ENCODE measurements around the gene TMEM201.
"Not testable (repeated sequence)": the region's sequence is repeated elsewhere in the genome, so short reads cannot be mapped to it uniquely, and the experiment has no call there.

TMEM201 gene

DNA sequence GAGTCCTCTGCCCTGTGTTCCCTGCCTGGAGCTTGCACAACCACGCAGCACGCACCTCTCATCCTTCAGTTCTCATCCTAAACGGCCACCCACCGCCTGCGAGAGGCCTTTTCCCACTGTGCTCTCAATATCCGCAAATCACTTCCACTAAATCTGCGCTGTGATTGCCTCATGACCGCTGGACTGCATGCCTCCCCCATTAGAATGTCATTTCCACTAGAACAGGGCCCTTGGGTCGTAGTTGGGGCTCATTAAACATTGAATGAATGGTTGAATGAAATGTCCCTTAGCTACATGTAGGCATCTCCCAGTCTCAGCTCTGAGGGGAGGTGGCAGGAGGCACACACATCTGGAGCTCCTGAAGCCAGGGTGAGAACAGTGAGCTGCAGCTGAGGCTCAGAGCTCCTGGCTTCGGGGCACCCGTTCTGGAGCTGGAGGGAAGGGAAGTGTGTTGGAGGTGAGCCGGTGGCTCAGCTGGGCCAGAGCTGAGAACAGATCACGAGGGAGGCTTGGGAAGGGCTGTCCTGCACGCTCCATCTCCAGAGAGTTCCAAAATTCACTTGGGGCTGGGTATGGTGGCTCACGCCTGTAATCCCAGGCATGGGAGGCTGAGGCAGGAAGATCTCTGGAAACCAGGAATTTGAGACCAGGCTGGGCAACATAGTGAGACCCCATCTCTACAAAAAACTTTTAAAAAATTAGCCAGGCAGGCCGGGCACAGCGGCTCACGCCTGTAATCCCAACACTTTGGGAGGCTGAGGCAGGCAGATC, 30.4 kb downstream of the TMEM201 start:
- DNase-seq: no peak

DNA sequence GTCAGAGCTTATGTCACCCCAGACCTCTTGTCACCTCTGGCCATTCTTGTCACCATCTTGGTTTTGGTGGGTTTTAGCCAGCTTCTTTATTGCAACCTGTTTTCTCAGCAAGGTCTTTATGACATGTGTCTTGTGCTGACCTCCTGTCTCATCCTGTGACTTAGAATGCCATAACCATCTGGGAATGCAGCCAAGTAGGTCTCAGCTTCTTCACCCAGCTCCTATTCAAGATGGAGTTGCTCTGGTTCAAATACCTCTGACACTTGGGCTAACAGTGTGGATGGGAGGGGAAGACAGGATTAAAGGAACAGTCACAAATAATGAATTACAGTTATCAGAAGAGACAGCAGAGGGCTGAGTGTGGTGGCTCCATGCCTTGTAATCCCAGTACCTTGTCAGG, 32.3 kb downstream of the TMEM201 start:
- DNase-seq: no peak

DNA sequence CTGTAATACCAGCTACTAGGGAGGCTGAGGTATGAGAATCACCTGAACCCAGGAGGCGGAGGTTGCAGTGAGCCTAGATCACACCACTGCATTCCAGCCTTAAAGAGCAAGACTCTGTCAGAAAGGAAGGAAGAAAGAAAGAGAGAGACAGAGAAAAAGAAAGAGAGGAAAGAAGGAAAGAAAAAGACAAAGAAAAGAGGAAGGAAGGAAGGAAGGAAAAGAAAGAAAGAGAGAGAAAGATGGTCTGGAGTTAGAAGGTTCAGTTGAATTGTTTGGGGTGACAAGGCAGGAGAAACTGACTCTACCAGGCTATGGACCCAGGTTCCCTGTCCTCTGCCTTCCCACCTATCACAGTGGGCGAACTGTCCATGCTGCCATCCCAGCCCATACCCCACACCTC, 35.4 kb downstream of the TMEM201 start:
- DNase-seq: no peak

DNA sequence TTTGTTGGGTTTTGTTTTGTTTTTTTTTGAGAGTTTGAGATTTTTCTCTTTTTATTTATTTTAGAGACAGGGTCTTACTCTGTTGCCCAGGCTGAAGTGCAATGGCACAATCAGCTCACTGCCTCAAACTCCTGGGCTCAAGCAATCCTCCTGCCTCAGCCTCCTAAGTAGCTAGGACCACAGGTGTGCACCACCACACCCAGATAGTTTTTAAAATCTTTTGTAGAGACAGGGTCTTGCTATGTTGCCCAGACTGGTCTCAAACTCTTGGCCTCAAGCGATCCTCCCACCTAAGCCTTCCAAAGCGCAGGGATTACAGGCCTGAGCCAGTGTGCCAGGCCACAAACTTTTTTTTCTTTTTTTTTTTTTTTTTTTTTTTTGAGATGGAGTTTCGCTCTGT, 36.3 kb downstream of the TMEM201 start:
- not testable (repeated sequence) for DNase-seq

DNA sequence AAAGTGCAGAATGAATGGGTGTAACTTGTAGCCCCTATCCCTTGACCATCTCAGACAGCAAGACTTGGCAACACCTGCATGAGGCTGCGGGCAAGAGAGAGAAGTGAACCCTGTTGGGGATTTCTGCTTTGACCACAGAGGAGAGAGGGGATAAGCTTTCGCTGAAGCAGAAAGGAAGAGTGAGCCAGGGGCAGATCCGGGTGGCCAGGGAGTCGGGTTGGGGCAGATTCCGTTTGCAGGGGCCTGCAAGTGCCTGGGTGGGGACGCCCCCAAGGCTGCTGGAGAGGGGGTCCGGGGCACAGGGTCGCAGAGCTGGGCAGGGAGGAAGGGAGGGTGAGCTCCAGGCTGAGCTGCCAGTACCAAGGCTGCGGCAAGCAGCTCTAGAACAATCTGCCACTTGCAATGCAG, 37.5 kb downstream of the TMEM201 start:
- DNase-seq: no peak

DNA sequence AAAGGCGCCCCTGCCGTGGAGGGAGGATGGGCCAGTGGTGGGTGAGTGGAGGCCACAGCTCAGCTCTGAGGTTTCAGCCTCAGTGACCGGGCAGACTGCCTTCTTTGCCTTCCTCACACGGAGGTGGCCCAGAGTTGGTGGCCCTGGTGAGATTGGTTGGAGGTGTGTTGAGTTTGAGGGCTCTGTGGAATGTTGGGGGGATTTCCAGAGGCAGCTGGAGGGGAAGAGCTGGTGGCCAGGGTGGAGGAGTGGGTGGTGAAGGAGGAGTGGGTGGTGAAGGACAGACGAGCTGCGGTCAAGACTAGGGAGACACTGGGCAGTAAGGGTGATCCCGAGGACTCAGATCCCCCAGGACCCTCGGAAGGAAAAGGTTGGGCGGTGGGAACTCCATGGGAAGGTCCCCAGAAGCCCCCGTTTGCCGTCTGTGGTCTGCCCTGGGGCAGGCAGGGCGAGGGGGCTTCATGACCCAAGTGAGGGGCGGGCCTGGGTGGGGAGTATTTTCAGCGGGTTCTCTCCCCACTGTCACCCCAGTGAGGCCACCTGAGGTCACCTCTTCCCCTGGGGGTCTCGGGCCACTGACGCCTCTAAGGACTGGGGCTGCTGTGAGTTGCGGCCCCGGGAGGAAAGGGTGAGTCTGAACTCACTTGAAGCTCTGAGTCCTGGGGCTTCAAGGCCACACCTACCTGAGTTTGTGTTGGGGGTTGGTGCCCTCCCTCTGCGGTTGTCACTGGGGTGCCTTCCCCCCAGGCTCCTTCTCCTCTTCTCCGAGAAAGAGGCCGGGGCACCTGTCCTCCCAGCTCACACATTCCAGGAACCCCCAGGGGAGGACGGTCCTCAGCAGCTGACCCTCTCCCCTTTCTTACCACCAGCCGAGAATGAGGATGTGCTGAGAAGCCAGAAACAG, 40.1 kb downstream of the TMEM201 start:
- no peak for DNase-seq

DNA sequence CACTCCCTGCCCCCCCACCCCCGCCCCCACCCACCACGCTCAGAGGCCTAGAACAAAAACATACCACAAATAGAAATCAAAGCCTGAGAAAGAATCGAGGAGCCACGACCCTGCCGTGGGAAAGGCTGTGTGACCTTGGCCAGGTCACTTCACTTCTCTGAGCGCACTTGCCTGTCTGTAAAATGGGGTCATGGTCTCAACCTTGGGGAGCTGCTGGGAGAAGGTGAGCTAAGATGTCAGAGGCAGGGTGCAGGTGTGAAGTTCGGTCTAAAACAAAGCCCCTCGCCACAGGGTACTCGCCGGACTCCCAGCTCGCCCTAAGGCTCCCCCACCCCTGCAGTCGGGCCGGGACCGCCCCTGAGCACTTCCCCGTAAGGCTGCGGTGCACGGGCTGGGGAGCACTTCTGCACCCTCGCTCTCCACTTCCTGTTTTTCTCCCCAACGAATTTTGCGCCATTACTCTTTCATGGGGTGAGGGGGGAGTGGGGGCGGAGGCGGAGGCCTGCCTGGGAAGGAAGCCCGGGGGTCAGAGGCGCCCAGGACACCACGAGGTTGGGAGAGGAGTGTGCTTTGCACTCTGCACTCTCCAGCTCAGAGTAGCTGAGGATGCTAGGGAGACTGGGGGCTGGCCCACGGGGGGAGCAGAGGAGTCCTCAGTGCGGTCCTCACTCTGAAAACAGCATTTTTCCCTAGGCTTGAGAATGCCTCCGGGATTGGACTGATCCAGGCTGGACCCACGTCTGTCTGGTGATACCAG, 40.9 kb downstream of the TMEM201 start:
- peak in 11 of 56 donors; percentile 4 to 35 (median 16) for DNase-seq

DNA sequence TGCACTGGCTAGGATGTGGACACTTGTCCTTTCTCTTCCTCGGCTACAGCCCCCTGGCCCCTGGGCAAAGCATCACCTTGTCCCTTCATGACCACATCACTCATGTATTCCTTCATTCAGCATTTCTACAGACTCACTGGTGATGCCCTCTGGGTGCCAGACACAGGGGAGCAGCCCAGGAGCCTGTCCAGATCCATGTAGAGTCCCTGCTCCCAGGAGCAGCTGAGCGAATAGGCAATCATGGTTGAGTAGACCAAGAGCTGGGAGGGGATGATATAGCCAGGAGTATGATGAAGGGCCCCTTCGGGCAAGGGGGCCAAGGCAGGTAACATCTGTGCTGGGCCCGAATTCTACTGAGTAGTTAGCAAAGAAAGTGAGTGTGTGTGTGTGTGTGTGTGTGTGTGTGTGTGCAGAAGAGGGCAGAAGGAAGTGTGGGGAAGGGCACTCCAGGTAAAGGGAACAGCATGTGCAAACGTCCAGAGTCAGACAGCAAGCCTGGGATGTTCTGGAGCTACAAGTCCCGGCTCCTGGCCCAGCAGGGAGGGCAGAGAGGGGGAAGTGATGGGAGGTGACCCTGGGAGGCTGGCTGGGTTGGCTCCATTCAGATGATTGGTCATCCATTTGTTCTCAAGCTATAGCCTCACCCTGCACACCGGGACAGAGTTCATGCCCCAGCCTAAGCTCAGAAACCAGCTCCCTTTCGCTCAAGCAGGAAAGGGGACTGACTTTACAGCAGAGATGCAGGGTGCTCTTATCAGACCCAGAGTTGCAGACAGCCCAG, 41.8 kb downstream of the TMEM201 start:
- no peak for DNase-seq

DNA sequence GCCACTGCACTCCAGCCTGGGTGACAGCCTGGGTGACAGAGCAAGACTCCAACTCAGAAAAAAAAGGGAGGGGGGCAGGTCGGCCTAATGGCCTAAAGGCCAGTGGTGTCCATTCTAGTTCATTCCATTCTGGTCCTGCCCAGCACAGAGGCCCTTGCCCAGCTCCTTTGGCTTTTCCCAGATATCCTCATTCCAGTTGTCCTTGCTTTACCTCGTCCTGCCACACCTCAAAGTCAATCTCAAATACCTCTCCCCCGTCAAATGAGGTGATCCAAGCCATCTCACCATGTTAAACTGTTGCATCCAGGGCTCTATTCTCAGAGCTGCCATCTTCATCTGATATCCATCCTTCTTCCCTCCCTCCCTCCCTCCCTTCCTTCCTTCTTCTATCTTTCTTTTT, 42.9 kb downstream of the TMEM201 start:
- DNase-seq: no peak

DNA sequence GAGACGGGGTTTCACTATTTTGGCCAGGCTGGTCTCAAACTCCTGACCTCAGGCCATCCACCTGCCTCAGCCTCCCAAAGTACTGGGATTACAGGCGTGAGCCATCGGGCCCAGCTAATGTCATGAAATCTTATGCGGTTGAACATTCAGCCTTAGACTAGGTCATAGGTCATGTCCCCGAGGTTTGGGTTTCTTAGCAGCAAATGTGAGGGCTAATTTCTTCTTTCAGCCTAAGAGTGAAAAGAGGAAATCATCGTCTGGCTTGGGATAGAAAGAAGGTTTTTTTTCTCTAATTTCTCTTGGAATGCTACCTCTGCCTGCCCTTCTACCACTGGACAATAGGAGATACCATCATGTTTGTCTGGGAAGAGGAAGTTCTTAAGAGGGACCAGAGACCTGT, 44.8 kb downstream of the TMEM201 start:
- no peak for DNase-seq

DNA sequence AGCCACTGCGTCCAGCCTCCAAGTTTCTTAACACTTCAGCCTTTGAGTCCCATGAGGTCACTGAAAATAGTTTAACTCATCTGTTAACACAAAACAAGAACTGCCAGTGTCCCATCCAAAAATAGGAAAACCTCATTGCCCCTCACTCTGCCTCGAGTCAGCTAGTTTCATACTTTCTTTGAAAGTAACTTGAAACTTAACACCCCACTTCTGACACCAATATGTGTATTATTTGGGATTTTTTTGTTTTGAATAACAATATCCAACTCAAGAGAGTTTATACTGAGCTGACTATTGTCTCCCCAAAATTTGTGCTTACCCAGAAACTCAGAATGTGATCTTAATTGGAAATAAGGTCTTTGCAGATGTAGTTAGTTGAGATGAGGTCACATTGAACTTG, 45.9 kb downstream of the TMEM201 start:
- DNase-seq: no peak

DNA sequence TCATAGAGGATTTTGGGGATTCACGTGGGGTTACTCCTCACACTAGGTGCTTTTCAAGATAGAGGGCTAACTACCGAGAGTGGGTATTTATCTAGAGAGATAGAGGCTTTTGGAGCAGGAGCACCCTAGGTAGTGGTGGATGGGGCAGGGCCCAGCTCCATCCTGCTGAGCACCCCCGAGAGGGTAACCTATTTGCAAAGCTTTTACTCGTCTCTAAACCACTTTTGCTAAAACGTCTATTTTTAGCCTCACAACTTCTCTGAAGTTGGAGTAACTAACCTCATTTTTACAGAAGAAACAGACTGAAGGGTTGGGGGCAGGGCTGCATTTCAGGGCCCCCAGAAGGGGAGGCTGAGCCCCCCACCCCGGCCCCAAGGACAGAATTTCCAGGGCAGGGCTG, 50.5 kb downstream of the TMEM201 start:
- DNase-seq: no peak

DNA sequence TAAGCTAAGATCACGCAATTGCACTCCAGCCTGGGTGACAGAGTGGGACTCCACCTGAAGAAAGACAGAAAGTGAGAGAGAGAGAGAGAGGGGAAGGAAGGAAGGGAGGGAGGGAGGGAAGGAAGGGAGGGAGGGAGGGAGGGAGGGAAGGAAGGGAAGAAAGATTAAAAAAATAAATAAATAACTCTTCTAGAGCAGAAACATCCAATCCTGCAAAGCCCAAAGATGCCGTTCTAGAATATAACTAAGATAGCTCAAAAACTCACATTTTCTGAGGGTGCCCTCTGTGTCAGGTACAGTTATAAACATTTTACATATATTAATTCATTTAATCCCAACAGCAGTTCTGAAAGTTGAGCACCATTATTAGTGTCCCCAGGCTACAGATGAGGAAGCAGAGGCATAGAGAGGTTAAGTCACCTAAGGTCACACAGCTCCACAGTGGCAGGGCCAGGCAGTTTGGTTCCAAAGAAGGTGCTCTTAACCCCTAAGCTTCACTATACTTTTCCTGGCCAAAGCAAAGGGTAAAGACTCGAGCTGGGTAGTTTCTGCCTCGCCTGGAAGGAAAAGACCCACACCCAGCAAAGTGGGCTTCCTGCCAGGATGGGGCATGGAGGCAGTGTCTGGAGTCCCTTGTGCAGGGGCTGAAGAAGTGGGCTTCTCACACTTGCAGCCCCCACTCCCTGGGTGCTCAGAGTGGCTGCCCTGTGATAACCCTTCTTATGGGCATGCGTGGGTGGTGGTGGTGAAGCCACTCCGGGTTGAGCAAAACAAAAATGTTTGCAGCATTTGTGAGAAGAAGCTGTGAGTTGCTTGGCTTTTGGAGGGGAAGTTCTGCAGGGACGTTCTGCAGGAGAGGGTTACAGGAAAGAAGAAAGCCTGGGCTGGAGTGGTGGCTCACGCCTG, 54.9 kb downstream of the TMEM201 start:
- no peak for DNase-seq

DNA sequence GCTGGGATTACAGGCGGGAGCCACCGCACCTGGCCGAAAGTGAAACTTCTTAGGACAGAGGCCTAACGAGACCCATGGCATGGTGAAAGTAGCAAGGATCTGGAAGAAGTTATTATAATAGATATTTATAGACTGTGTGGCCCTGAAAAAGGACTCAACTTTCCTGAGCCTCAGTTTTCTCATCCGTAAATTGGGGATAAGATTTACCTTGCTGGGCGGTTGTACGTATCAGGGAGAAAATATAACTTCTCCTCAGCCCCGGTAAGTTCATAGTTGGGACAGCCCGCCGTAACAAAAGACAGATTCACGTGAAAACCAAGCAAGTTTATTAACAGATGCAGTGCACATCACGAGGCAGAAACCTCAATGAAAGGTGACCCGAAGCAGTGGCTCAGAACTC, 57.3 kb downstream of the TMEM201 start:
- no peak for DNase-seq

DNA sequence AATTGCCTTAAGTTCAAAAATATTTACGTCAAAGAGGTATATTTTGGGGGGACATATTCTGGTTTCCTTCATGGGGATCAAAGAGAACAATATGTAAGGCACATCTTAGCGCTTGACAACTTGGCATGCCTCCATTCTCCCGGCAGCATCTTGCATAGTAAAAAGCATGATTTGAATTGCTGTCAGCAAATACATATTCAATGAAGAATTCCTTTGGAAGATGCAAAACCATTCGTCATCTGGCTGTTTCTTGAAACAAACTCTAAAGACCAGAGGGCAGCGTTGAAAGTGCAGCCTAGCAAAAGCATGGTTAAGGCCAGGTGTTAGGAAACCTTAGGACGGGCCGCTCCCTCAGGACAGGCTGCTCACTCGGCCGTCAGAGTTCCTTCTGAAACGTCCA, 59.5 kb downstream of the TMEM201 start:
- no peak for DNase-seq

DNA sequence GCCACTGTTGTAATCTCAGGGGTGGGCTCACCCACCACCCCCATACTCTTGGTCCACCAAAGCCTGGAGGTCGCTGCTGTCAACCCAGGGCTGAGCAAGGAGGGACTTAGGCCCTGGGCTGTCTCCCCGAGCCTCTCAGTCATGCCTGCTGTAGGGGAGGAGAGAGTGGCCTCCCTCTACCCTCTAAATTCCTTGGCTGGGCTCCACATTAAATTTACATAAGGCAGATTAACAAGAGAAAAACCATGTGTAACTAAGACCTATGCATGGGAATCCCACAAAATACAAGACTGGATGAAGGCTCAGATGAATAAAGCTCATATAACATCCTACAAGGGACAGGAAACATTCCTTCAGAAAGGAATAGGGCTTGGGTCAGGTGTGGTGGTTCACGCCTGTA, 61.1 kb downstream of the TMEM201 start:
- no peak for DNase-seq

DNA sequence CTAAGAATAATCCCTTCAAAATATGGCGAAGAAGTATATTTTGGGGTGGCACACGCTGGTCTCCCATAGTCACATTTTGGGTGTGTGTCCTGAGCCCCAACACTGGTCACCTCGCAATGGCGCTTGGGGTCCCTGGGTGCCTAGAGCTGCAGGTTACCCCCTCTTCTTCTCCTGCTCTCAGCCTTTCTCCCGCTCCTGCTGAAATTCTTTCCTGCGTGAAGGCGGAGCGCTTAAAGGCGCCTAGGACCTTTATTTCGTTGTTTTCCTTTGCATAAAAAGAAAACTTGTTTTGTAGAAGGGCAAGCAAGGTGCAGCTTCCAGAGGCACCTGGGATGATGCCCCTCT, 62.5 kb downstream of the TMEM201 start:
- no peak for DNase-seq

DNA sequence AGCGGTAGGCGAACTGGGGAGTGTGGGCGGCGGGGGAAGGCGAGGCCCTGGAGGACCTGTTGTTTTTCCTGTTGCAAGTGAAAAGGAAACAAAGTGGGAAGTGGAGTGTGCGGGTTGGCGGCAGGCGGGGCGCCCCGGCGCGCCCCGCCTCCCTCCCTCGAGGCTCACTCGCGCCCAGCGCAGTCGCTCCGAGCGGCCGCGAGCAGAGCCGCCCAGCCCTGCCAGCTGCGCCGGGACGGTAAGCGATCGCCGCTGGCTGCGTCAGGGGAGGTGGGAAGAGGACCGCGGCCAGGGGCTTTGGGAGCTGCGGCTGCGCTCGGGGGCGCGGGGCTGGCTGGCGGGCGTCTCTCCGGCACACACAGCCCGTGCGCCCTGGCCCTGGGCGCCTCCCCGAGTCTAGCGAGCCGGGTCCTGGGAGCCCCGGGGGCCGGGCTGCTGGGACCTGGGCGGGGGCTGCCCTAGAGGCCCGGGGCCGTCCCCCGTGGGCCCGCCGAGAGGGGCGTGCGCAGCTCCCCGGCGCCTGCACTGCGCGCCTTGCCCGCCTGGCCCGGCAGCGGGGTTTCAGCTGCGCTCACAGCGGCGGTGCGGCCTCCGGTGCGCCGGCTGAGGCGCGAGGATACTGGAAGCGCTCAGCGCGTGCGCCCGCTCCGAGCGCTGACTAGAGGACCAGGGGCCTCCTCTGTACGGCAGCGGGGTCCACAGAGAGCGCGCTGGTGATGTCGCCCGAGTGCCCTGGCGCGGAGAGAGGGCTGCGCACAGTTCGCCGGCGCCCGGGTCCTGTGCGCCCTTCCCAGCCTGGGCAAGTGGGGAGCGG, 63.1 kb downstream of the TMEM201 start, which contains the start of gene PIK3CD:
PIK3CD (plus strand) TSS at position 167 of the 814 bp plus-strand sequence. CDS start 58,725 bp downstream, outside the sequence.
- DNase-seq: peak in 2 of 56 donors; percentile 3 to 6
